Osteocyte (in vitro differentiated cells): ENCODE data around the gene CACNG4. TPM values are rescaled to one million over a fixed set of nuclear protein-coding genes. Genes with fewer than 3 reads are reported as not detected.

Experiments used
- DNase-seq: peaks from one replicate; pipeline ENCODE4 v3.0.0; 2021; ENCODE audit warnings: mixed read lengths; ENCODE audit not compliant: unreplicated experiment; ENCODE audit errors: extremely low spot score
- H3K27ac Mint-ChIP-seq: one replicate; pipeline ENCODE4 v1.8.0; 2021; ENCODE audit warnings: mild to moderate bottlenecking, mixed read lengths; ENCODE audit not compliant: unreplicated experiment
- H3K27me3 Mint-ChIP-seq: one replicate; pipeline ENCODE4 v1.8.0; 2021; ENCODE audit warnings: mixed read lengths; ENCODE audit not compliant: unreplicated experiment
- H3K36me3 Mint-ChIP-seq: one replicate; pipeline ENCODE4 v1.8.0; 2021; ENCODE audit warnings: mixed read lengths; ENCODE audit not compliant: unreplicated experiment
- H3K4me1 Mint-ChIP-seq: one replicate; pipeline ENCODE4 v1.8.0; 2021; ENCODE audit warnings: mixed read lengths; ENCODE audit not compliant: unreplicated experiment
- H3K4me3 Mint-ChIP-seq: one replicate; pipeline ENCODE4 v1.8.0; 2021; ENCODE audit warnings: mild to moderate bottlenecking, moderate library complexity, mixed read lengths; ENCODE audit not compliant: unreplicated experiment
- H3K9me3 Mint-ChIP-seq: one replicate; pipeline ENCODE4 v1.8.0; 2021; ENCODE audit warnings: mixed read lengths; ENCODE audit not compliant: unreplicated experiment
- CTCF ChIP-seq: fragments of 200-600 bp; sonication (generic); IDR thresholded peaks from 2 replicates; pipeline ENCODE4 v1.5.0; 2021; ENCODE audit warnings: antibody characterized with exemption, mild to moderate bottlenecking, moderate library complexity
- total RNA-seq: library from RNA; stranded (reverse); gene quantifications from 2 replicates; pipeline ENCODE4 v1.2.1, GENCODE V29; 2021

The CACNG4 gene
- total RNA-seq, 1 donor from 2014 or later = 5.6 TPM

GRCh38 chr17:67051155-67051538 lies 86.6 kb downstream of the CACNG4 start:
- no peak overlapping the region for H3K27ac Mint-ChIP-seq
- DNase-seq = no peak
- no peaks in the 10 kb centered on the region for H3K4me1 Mint-ChIP-seq
- H3K27me3 Mint-ChIP-seq = peaks cover 2% of the 10 kb centered on the region
- peaks cover 21% of the 10 kb centered on the region for H3K9me3 Mint-ChIP-seq
- H3K4me3 Mint-ChIP-seq = no peak overlapping the region
- H3K36me3 Mint-ChIP-seq = peaks cover 5% of the 10 kb centered on the region
- TF ChIP-seq CTCF = no peak

GRCh38 chr17:67051837-67052236 lies 87.3 kb downstream of the CACNG4 start:
- H3K9me3 Mint-ChIP-seq = peaks cover 21% of the 10 kb centered on the region

GRCh38 chr17:67052720-67053437 lies 88.4 kb downstream of the CACNG4 start:
- H3K27ac Mint-ChIP-seq = no peak overlapping the region
- no peaks in the 10 kb centered on the region for H3K4me1 Mint-ChIP-seq
- no peak overlapping the region for H3K4me3 Mint-ChIP-seq
- H3K9me3 Mint-ChIP-seq = peaks cover 15% of the 10 kb centered on the region
- peaks cover 5% of the 10 kb centered on the region for H3K36me3 Mint-ChIP-seq
- no peaks in the 10 kb centered on the region for H3K27me3 Mint-ChIP-seq
- TF ChIP-seq CTCF = no peak
- DNase-seq = peak; percentile 73

More at GRCh38 chr17:67051837-67052236, 87.3 kb downstream of the CACNG4 start:
- H3K36me3 Mint-ChIP-seq = peaks cover 5% of the 10 kb centered on the region
- no peaks in the 10 kb centered on the region for H3K4me1 Mint-ChIP-seq
- H3K27ac Mint-ChIP-seq = no peak overlapping the region
- no peak overlapping the region for H3K4me3 Mint-ChIP-seq
- TF ChIP-seq CTCF = no peak
- H3K27me3 Mint-ChIP-seq = no peaks in the 10 kb centered on the region
- DNase-seq = no peak

GRCh38 chr17:67053438-67054000 lies 89.0 kb downstream of the CACNG4 start:
- Mint-ChIP-seq H3K27me3 (no peaks in the 10 kb centered on the region), H3K4me1 (no peaks in the 10 kb centered on the region), H3K36me3 (peaks cover 5% of the 10 kb centered on the region), H3K9me3 (peaks cover 14% of the 10 kb centered on the region), H3K27ac (no peak overlapping the region), H3K4me3 (no peak overlapping the region)
- no peak for TF ChIP-seq CTCF
- peak; percentile 68 for DNase-seq

- Mint-ChIP-seq H3K36me3 (no peaks in the 10 kb centered on the region), H3K9me3 (peaks cover 8% of the 10 kb centered on the region), H3K4me1 (no peaks in the 10 kb centered on the region), H3K27ac (no peak overlapping the region), H3K27me3 (no peaks in the 10 kb centered on the region), H3K4me3 (no peak overlapping the region)
- peak; percentile 78 for DNase-seq
- TF ChIP-seq CTCF = no peak
Observed at GRCh38 chr17:67054011-67054591, 89.6 kb downstream of the CACNG4 start.
